Mammary epithelial cell (primary cell): Measurements from ENCODE around the gene SULT4A1.
A peak's percentile ranks its signal among the peaks of the same experiment; 100 is the strongest.

Source experiments
- EZH2 ChIP-seq: IDR thresholded peaks from 2 replicates; pipeline ENCODE4 v1.6.1; 2012; ENCODE audit warnings: low read length, inconsistent platforms, borderline replicate concordance
- TF ChIP-seq, protein P1 (sequence below), 2 donors: IDR thresholded peaks in 1 of 2; conservative IDR thresholded peaks in 1 of 2; 2 replicates each; pipeline ENCODE4 v1.5.1; 2011 to 2012; ENCODE audit warnings: inconsistent platforms in 2 of 2, low read length in 2 of 2, mild to moderate bottlenecking in 2 of 2, control low read depth in 1 of 2, low read depth in 1 of 2; ENCODE audit not compliant: insufficient read depth in 1 of 2; ENCODE audit errors: extremely low read depth in 1 of 2

- TF ChIP-seq, protein P1, sequence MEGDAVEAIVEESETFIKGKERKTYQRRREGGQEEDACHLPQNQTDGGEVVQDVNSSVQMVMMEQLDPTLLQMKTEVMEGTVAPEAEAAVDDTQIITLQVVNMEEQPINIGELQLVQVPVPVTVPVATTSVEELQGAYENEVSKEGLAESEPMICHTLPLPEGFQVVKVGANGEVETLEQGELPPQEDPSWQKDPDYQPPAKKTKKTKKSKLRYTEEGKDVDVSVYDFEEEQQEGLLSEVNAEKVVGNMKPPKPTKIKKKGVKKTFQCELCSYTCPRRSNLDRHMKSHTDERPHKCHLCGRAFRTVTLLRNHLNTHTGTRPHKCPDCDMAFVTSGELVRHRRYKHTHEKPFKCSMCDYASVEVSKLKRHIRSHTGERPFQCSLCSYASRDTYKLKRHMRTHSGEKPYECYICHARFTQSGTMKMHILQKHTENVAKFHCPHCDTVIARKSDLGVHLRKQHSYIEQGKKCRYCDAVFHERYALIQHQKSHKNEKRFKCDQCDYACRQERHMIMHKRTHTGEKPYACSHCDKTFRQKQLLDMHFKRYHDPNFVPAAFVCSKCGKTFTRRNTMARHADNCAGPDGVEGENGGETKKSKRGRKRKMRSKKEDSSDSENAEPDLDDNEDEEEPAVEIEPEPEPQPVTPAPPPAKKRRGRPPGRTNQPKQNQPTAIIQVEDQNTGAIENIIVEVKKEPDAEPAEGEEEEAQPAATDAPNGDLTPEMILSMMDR (conservative IDR thresholded peaks at IDR 0.05 in 1 of 2, IDR thresholded peaks at IDR 0.05 in 1 of 2; ENCODE audit: extremely low read depth in 1 of 2, insufficient read depth in 1 of 2, low read depth in 1 of 2, low read length in 2 of 2): no peak
- TF ChIP-seq EZH2: peak; percentile 60
Observed at GRCh38 chr22:43891360-43892182, 29.3 kb upstream of the SULT4A1 start, which contains the start of gene PNPLA5.
